H1 (cell line): ENCODE results near the gene PCDHB15. TPM values are rescaled to one million over a fixed set of nuclear protein-coding genes. Genes with fewer than 3 reads are reported as not detected.
"Not testable (repeated sequence)": the region's sequence is repeated elsewhere in the genome, so short reads cannot be mapped to it uniquely, and the experiment has no call there.

Source experiments
- CTCF ChIA-PET: fragments of 300-600 bp; sonication (Branson Sonifier 250); formaldehyde crosslinking; loops from one replicate; lab custom pipeline; 2021; ENCODE audit not compliant: partially characterized antibody; lab: Charles Lee
- POLR2A ChIA-PET: fragments of 300-600 bp; sonication (Branson Sonifier 250); formaldehyde crosslinking; loops from one replicate; lab custom pipeline; 2021; ENCODE audit warnings: inconsistent platforms; ENCODE audit not compliant: partially characterized antibody; lab: Charles Lee
- DNase-seq, 2 experiments: peaks; one replicate each; pipeline versions ENCODE4 v3.0.0 to v3.0.0-alpha.2; 2010 to 2022; ENCODE audit warnings: low spot score in 2 of 2, low read depth in 1 of 2, mixed read lengths in 1 of 2
- FAIRE-seq: peaks from 2 replicates; lab custom pipeline; 2011; peaks lifted over from hg19 to GRCh38; lab: Jason Lieb, UNC
- H2AFZ ChIP-seq: 2 replicates; pipeline ENCODE4 v1.8.1; 2012; ENCODE audit warnings: low read length, inconsistent platforms
- H2AK5ac ChIP-seq: 2 replicates; pipeline ENCODE4 v1.6.1; 2013; ENCODE audit warnings: low read depth, low read length
- H2BK120ac ChIP-seq: replicated peaks from 2 replicates; pipeline ENCODE3; 2013; ENCODE audit warnings: low read depth, low read length, inconsistent platforms
- H2BK12ac ChIP-seq: 2 replicates; pipeline ENCODE4 v1.6.1; 2013; ENCODE audit warnings: low read depth, low read length
- H2BK15ac ChIP-seq: 2 replicates; pipeline ENCODE4 v1.6.1; 2013; ENCODE audit warnings: low read length
- H2BK20ac ChIP-seq: 2 replicates; pipeline ENCODE4 v1.6.1; 2013; ENCODE audit warnings: low read length
- H2BK5ac ChIP-seq: 2 replicates; pipeline ENCODE4 v1.6.1; 2013; ENCODE audit warnings: low read depth, low read length
- H3K14ac ChIP-seq: 2 replicates; pipeline ENCODE4 v1.6.1; 2013; ENCODE audit warnings: inconsistent platforms; ENCODE audit not compliant: insufficient read length
- H3K18ac ChIP-seq: 2 replicates; pipeline ENCODE4 v1.6.1; 2013; ENCODE audit warnings: low read length; ENCODE audit errors: extremely low read depth
- H3K23ac ChIP-seq: 2 replicates; pipeline ENCODE4 v1.6.1; 2013; ENCODE audit warnings: inconsistent platforms; ENCODE audit not compliant: insufficient read length
- H3K23me2 ChIP-seq: 2 replicates; pipeline ENCODE4 v1.6.1; 2013; ENCODE audit warnings: low read depth, low read length
- H3K27ac ChIP-seq: 2 replicates; pipeline ENCODE4 v1.6.1; 2011; ENCODE audit warnings: low read depth, low read length, inconsistent platforms
- H3K27me3 ChIP-seq, 4 experiments: replicated peaks in 1 of 4; 1 replicate in 1 of 4; 2 replicates in 3 of 4; pipeline versions ENCODE4 v1.6.1 to v1.8.1; 2011 to 2013; ENCODE audit warnings: low read length in 3 of 4, mild to moderate bottlenecking in 3 of 4, inconsistent platforms in 2 of 4, mixed read lengths in 2 of 4, moderate library complexity in 1 of 4; ENCODE audit not compliant: control insufficient read depth in 3 of 4, insufficient read depth in 3 of 4; ENCODE audit errors: extremely low read depth in 1 of 4
- H3K36me3 ChIP-seq, 4 experiments: 2 replicates each; pipeline versions ENCODE4 v1.6.1 to v1.8.1; 2011 to 2013; ENCODE audit warnings: mild to moderate bottlenecking in 4 of 4, low read length in 3 of 4, moderate library complexity in 2 of 4, control low read depth in 1 of 4, inconsistent platforms in 1 of 4; ENCODE audit not compliant: insufficient read depth in 4 of 4, control insufficient read depth in 2 of 4
- H3K4ac ChIP-seq: replicated peaks from 2 replicates; pipeline ENCODE3; 2013; ENCODE audit warnings: low read length, low read depth, mixed read lengths, inconsistent platforms; ENCODE audit not compliant: insufficient read length
- H3K4me1 ChIP-seq, 4 experiments: replicated peaks in 1 of 4; 1 replicate in 1 of 4; 2 replicates in 3 of 4; pipeline versions ENCODE4 v1.6.1 to v1.8.1; 2011 to 2013; ENCODE audit warnings: low read length in 3 of 4, inconsistent platforms in 2 of 4, mixed read lengths in 1 of 4; ENCODE audit not compliant: insufficient read depth in 4 of 4, control insufficient read depth in 3 of 4
- H3K4me2 ChIP-seq, 2 experiments: 2 replicates each; pipeline versions ENCODE4 v1.6.1 to v1.8.1; 2011 to 2013; ENCODE audit warnings: low read depth in 2 of 2, low read length in 2 of 2, control low read depth in 1 of 2, inconsistent platforms in 1 of 2, mild to moderate bottlenecking in 1 of 2; ENCODE audit not compliant: insufficient read depth in 1 of 2
- H3K4me3 ChIP-seq, 4 experiments: fragments of 200-600, 300-600 bp in 1 of 4; sonication (generic), shearing (Covaris generic), sonication (Bioruptor Twin) in 1 of 4; 2 replicates each; pipeline versions ENCODE4 v1.5.1 to v1.8.1; 2011 to 2016; ENCODE audit warnings: low read length in 4 of 4, low read depth in 3 of 4, control low read depth in 2 of 4, inconsistent platforms in 2 of 4, mild to moderate bottlenecking in 2 of 4, mixed read lengths in 1 of 4, moderate library complexity in 1 of 4; ENCODE audit not compliant: insufficient read depth in 2 of 4; ENCODE audit errors: extremely low read depth in 1 of 4
- H3K56ac ChIP-seq: replicated peaks from 2 replicates; pipeline ENCODE3; 2013; ENCODE audit warnings: low read depth, mild to moderate bottlenecking, mixed read lengths, low read length, inconsistent platforms; ENCODE audit not compliant: insufficient read length
- H3K79me1 ChIP-seq: 2 replicates; pipeline ENCODE4 v1.6.1; 2013; ENCODE audit warnings: low read depth, low read length, control low read depth
- H3K79me2 ChIP-seq, 2 experiments: 2 replicates each; pipeline versions ENCODE4 v1.6.1 to v1.8.1; 2012 to 2013; ENCODE audit warnings: low read length in 2 of 2, mild to moderate bottlenecking in 2 of 2, inconsistent platforms in 1 of 2; ENCODE audit not compliant: insufficient read depth in 2 of 2, control insufficient read depth in 1 of 2
- H3K9ac ChIP-seq, 4 experiments: replicated peaks in 1 of 4; 1 replicate in 1 of 4; 2 replicates in 3 of 4; pipeline versions ENCODE4 v1.6.1 to v1.8.1; 2011 to 2013; ENCODE audit warnings: low read depth in 3 of 4, low read length in 3 of 4, control low read depth in 2 of 4, mild to moderate bottlenecking in 2 of 4, moderate library complexity in 2 of 4, inconsistent platforms in 1 of 4; ENCODE audit errors: extremely low read depth in 1 of 4
- H3K9me3 ChIP-seq, 2 experiments: 2 replicates each; pipeline versions ENCODE4 v1.6.1 to v1.8.1; 2012 to 2013; ENCODE audit warnings: mild to moderate bottlenecking in 2 of 2, moderate library complexity in 2 of 2, control low read depth in 1 of 2, inconsistent platforms in 1 of 2, low read depth in 1 of 2, low read length in 1 of 2, mixed read lengths in 1 of 2; ENCODE audit not compliant: insufficient read depth in 2 of 2
- H4K20me1 ChIP-seq, 2 experiments: replicated peaks in 1 of 2; 2 replicates each; pipeline versions ENCODE3 to v1.8.1; 2011 to 2013; ENCODE audit warnings: inconsistent platforms in 2 of 2, low read length in 2 of 2, mild to moderate bottlenecking in 1 of 2; ENCODE audit not compliant: insufficient read depth in 2 of 2, control insufficient read depth in 1 of 2
- H4K5ac ChIP-seq: 2 replicates; pipeline ENCODE4 v1.6.1; 2013; ENCODE audit warnings: low read length, low read depth, mixed read lengths, inconsistent platforms; ENCODE audit not compliant: insufficient read length
- H4K8ac ChIP-seq: 2 replicates; pipeline ENCODE4 v1.8.0; 2013; ENCODE audit warnings: mild to moderate bottlenecking, moderate library complexity, low read length, inconsistent platforms; ENCODE audit not compliant: insufficient read depth; ENCODE audit errors: extremely low read depth
- H4K91ac ChIP-seq: replicated peaks from 2 replicates; pipeline ENCODE3; 2013; ENCODE audit warnings: low read length, mixed read lengths, inconsistent platforms; ENCODE audit not compliant: insufficient read length
- ATF3 ChIP-seq: IDR thresholded peaks from 2 replicates; pipeline ENCODE4 v1.6.1; 2011; ENCODE audit warnings: low read depth, mild to moderate bottlenecking, low read length; ENCODE audit not compliant: insufficient read depth
- GTF2F1 ChIP-seq: IDR thresholded peaks from 2 replicates; pipeline ENCODE4 v1.6.1; 2012; ENCODE audit warnings: low read depth, low read length, improper control_type of control experiment, borderline replicate concordance
- HDAC2 ChIP-seq, 2 experiments: fragments of 300-600 bp in 1 of 2; sonication (generic) in 1 of 2; IDR thresholded peaks; 2 replicates each; pipeline ENCODE4 v1.6.1; 2011 to 2012; ENCODE audit warnings: low read depth in 2 of 2, low read length in 2 of 2, mild to moderate bottlenecking in 2 of 2, moderate library complexity in 2 of 2, borderline replicate concordance in 1 of 2, inconsistent platforms in 1 of 2
- TAF1 ChIP-seq: IDR thresholded peaks from 2 replicates; pipeline ENCODE4 v1.6.1; 2011; ENCODE audit warnings: mild to moderate bottlenecking, low read depth, low read length
- WGBS, 2 experiments: shearing (Covaris generic) in 1 of 2; methylation state at CpG; one replicate each; pipeline versions ENCODE4 v1.1.6 to v1.1.7; 2013 to 2015; ENCODE audit warnings: low lambda C conversion rate in 2 of 2, mixed read lengths in 2 of 2, inconsistent platforms in 1 of 2, low coverage in 1 of 2, missing lambda C conversion rate in 1 of 2; ENCODE audit not compliant: insufficient replicate concordance in 2 of 2, insufficient coverage in 1 of 2, insufficient read length in 1 of 2; ENCODE audit errors: extremely low coverage in 1 of 2, missing lambda C conversion rate in 1 of 2; 5-methylcytosine and 5-hydroxymethylcytosine counted together
- polyA plus RNA-seq, 7 experiments: library from polyadenylated mRNA; depleted of rRNA in 3 of 7; stranded (reverse) in 5 of 7; unstranded in 2 of 7; fragments of >200 nt in 5 of 7; fragments of 200-250 nt in 2 of 7; gene quantifications; 1 replicate in 5 of 7; 2 replicates in 1 of 7; 4 replicates in 1 of 7; pipeline versions ENCODE4 v1.2.1 to v1.2.3, GENCODE V29; 2011 to 2013; ENCODE audit warnings: missing spikeins in 2 of 7, mixed read lengths in 2 of 7
- total RNA-seq: library from RNA; stranded (reverse); fragmentation: NEBNext Ultra II Directional; extraction: Animal tissue kit (Norgen Biotek cat#: 25700); gene quantifications from 2 replicates; pipeline ENCODE4 v1.2.1, GENCODE V29; 2021

Gene PCDHB15
- total and polyA plus RNA-seq, 2 of the 8 experiments (the other 6 are each of a cell fraction or from before 2014, with no cell fraction given) = 2.8 to 4.0 TPM

DNA sequence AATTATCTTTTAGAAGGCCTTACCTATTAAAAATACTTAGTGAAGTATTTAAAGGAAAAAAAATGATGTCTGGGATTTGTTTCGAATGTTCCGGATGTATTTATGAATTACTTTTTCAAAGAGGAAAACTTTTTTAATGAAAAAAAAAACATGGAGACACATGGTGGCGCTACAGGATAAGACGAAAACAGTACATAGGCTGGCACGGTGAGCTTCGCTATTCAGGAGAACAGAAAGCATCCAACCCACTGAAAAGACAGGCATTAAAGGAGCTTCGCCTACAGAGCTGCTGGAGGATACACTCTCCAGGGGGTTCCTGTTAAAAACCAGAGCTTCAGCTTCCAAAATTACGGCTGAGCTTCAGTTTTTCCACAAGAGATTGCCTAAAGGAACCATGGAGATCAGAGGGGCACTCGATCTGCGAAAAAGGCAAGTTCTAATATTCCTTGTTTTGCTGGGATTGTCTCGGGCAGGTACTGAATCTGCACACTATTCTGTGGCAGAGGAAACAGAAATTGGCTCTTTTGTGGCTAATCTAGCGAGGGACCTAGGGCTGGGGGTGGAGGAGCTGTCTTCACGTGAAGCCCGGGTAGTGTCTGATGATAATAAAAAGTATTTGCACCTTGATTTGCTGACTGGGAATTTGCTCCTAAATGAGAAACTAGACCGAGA lies 21.9 kb upstream of the PCDHB15 start, which contains the start of gene PCDHB14 (continued):
- no peak for TF ChIP-seq ATF3
- no peak for TF ChIP-seq HDAC2 (IDR thresholded peaks at IDR 0.05; ENCODE audit: borderline replicate concordance in 1 of 2, low read depth in 2 of 2, low read length in 2 of 2)
- 0 out of 2 replicates have a peak, but pooled peaks have one; percentile 35 for TF ChIP-seq TAF1
- no peak for TF ChIP-seq GTF2F1
- TF ChIP-seq, all 59 proteins: peak for 5

DNA sequence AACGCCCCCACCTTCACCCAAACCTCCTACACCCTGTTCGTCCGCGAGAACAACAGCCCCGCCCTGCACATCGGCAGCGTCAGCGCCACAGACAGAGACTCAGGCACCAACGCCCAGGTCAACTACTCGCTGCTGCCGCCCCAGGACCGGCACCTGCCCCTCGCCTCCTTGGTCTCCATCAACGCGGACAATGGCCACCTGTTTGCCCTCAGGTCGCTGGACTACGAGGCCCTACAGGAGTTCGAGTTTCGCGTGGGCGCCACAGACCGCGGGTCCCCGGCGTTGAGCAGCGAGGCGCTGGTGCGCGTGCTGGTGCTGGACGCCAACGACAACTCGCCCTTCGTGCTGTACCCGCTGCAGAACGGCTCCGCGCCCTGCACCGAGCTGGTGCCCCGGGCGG lies 20.4 kb upstream of the PCDHB15 start:
- H3K4me2 ChIP-seq, POLR2A ChIA-PET, H3K9me3 ChIP-seq, H3K18ac ChIP-seq, H2BK15ac ChIP-seq, H4K5ac ChIP-seq, H3K79me2 ChIP-seq, DNase-seq, H3K23ac ChIP-seq, H3K36me3 ChIP-seq, H2BK120ac ChIP-seq, H2BK5ac ChIP-seq, H2BK20ac ChIP-seq, H3K23me2 ChIP-seq, H2BK12ac ChIP-seq, H4K20me1 ChIP-seq, H3K14ac ChIP-seq, FAIRE-seq, H3K4me1 ChIP-seq, H2AK5ac ChIP-seq, H3K4me3 ChIP-seq, H3K56ac ChIP-seq, H3K4ac ChIP-seq, H4K91ac ChIP-seq, H2AFZ ChIP-seq, H3K9ac ChIP-seq, H3K79me1 ChIP-seq, H3K27ac ChIP-seq, H3K27me3 ChIP-seq, H4K8ac ChIP-seq: not testable (repeated sequence)
- CTCF ChIA-PET = interaction anchor here (1.1 to 3.6 kb wide), 12 partner anchors 8 to 339 kb away, joined by 3 to 43 read pairs (median 19); partner anchors contain the start of genes PCDHB11, PCDHB13, PCDHB16 and PCDHB2
- WGBS, 2 experiments = 97% methylated on average over 25 of the region's 40 CpGs; no CpG with 5 or more reads in 1 of the 2 experiments
